ENCODE measurements around the gene SPATA45.
"Not testable (repeated sequence)": the region's sequence is repeated elsewhere in the genome, so short reads cannot be mapped to it uniquely, and the experiment has no call there.

Gene SPATA45

DNA sequence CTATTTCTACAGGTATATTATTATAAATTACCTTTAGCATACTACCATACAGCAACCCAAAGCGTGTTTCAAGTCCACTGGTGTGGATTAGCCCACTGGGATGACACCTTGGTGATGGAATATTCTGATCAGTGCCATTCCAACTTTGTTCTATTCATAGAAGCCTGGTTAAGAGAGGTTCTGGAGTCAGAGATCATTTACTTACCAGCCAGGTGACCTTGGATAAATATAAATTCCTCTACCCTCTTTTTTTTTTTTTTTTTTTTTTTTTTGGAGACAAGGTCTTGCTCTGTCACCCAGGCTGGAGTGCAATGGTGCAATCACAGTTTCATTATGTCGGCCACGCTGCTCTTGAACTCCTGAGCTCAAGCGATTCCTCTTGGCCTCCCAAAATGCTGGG, at the start of gene SPATA45:
TSS of gene SPATA45 (minus strand) at position 101 of the 400 bp plus-strand sequence. CDS start 11,500 bp downstream, outside the sequence.
- DNase-seq = no peak

DNA sequence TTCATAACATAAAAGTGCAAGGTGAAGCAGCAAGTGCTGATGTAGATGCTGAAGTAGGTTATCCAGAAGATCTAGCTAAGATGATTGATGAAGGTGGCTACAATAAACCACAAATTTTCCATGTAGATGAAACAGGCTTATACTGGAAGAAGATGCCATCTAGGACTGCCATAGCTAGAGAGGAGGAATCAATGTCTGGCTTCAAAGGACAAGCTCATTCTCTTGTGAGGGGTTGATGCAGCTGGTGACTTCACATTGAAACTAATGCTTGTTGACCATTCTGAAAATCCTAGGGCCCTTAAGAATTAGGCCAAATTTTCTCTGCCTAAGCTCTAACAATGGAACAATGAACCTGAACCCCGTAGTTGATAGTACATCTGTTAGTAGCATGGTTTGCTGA, 44.7 kb upstream of the SPATA45 start:
- DNase-seq = no peak

DNA sequence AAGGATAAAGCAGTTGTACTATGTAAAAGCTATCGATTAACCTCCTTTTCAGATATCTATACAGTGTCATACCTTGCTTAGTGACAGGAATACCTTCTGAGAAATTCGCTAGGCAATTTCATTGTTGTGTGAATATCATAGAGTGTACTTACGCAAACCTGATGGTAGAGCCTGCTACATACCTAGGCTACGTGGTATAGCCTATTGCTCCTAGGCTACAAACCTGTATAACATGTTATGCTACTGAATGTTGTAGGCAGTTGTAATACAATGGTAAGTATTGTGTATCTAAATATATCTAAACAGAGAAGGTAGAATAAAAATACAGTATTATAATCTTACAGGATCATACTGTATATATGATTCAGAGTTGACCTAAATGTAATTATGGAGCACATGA, 37.1 kb upstream of the SPATA45 start:
- DNase-seq = no peak

DNA sequence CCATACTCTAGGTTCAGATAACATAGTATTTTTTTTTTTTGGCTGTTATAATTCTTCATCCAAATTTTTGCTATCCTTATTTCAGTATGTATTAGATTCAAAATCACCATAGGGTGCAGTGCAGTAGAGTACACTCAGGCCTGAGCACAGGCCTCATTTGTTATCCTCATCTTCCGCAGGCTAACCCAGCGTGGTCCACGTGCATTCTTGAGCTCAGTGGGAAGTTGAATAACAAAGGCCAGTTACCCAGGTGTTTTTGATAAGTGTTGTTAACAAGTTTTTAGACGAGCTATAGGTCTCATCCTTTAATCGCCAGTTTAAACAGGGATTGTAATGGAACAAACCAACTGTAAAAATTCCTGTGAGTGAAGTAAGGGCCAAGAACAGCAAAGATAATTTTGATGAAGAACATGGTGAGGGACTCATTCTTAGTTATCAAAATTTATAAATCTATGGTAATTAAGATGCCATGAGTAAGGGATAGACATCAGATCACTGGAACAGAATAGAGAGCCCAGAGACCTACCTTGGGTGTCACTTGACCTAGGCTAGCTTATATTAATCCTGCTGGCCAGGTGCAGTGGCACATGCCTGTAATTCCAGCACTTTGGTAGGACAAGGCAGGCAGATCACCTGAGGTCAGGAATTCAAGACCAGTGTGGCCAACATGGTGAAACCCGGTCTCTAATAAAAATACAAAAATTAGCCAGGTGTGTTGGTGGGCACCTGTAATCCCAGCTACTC, 32.7 kb upstream of the SPATA45 start:
- no peak for DNase-seq

DNA sequence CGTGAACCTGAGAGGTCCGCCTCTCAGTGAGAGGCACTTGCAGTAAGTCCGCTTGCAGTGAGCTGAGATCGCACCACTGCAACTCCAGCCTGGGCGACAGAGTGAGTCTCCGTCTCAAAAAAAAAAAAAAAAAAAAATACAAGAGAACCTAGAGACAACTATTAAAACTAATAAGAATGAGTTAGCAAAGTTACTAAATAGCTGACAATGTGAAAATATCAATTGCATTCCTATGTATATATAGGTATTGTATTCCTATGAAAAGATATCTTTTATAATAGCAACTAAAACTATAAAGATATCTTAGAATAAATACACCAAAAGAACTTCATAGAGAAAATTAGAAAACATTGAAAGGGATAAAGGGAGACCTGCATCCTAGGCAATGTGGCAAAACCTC, 31.0 kb upstream of the SPATA45 start:
- DNase-seq = no peak

DNA sequence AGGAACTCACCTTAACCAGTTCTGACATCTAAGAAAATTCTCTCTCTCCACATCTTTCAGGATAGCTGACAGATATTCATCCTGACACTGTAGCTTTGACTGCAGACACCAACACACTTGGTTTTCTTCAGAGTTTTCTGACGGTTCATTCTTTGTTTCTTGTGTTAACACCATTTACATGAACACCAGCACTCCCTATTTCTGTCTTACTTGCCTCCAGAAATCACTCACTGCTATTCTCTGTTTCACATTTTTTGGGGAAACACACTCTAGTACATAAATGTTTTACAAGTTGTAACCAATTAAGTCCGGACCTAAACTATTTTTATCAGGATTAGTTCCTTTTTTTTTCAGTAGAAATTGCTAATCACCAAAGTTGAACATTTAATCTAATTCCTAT, 26.1 kb upstream of the SPATA45 start:
- DNase-seq = no peak

DNA sequence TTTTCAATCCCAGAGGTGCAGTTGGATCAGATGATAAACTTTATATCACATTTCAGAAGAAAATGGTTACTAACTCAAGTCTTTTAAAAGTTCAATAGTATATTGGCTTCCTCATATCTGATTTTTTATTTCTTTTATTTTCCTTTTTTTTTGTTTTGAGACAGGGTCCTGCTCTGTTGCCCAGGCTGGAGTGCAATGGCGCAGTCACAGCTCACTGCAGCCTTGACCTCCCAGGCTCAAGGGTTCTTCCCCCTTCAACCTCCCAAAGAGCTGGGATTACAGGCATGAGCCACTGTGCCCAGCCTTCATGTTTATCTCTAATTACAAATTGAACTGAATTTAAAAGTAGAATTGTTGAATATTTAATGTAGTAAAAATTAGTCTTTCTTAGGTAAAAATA, 24.5 kb upstream of the SPATA45 start:
- DNase-seq = no peak

DNA sequence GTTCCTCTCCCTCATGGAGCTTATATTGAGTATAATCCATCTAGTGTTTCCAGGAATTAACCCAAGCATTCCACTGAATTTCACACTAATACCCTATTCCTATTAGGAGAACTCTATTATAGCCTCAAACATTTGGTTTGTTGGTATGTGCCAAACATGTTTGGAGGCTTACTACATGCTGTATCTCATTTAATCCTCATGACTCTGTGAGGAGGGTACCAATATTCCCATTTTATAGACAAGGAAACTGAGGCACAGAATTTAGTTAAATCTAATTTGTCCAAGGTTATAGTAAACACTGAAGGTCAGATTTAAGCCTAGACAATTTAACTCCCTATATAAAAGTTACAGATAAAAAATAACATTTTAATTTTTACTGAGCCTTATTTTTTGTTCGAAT, 19.7 kb upstream of the SPATA45 start:
- no peak for DNase-seq

DNA sequence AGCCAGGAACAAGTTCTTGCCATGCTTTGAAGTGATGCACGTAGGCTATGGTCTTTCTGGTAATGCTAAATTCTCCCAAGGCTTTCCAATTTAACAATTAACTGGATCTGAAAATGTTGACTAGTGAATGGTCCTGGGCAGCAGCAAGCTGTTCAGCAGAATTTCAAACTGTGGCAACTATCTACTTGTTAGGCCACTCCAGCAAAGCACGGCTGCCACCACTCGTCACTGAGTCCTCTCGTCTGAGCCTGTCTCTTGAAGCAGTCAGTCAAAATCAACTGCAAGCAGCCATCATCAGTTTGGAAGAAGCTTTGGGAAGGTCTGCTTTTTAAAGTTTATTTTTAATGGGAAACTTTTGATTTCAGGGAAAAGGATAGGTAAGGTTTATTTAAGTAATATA, 16.8 kb upstream of the SPATA45 start:
- no peak for DNase-seq

DNA sequence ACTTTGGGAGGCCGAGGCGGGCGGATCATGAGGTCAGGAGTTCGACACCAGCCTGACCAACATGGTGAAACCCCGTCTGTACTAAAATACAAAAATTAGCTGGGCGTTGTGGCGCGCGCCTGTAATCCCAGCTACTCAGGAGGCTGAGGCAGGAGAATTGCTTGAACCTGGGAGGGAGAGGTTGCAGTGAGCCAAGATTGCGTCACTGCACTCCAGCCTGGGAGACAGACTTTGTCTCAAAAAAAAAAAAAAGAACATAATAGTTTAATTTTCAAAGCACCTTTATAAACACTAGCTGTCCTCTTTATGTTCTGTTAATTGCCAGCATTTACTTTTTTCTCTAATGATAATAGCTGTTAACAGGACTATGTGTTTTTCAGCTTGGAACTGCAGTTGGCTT, 15.9 kb upstream of the SPATA45 start:
- not testable (repeated sequence) for DNase-seq

DNA sequence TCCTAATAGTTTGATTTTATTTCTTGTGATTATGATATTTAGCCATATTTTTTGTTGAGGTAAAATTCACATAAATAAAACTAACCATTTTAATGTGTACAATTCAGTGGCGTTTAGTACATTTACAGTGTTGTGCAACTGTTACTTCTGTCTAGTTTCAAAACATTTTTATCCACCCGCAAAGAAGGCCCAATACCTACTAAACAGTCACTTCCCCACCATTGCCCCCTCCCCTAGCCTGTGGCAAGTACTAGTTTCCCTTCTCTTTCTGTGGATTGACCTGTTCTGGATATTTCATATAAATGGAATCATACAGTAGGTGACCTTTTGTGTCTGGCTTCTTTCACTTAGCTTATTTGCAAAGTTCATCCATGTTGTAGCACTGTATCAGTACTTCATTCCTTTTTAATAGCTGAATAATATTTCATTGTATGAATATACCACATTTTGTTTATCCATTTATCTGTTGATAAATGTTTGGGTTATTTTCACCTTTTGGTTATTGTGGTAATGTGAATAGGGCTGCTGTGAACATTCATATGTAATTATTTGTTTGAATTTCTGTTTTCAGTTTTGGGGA, 14.8 kb upstream of the SPATA45 start:
- DNase-seq = no peak

DNA sequence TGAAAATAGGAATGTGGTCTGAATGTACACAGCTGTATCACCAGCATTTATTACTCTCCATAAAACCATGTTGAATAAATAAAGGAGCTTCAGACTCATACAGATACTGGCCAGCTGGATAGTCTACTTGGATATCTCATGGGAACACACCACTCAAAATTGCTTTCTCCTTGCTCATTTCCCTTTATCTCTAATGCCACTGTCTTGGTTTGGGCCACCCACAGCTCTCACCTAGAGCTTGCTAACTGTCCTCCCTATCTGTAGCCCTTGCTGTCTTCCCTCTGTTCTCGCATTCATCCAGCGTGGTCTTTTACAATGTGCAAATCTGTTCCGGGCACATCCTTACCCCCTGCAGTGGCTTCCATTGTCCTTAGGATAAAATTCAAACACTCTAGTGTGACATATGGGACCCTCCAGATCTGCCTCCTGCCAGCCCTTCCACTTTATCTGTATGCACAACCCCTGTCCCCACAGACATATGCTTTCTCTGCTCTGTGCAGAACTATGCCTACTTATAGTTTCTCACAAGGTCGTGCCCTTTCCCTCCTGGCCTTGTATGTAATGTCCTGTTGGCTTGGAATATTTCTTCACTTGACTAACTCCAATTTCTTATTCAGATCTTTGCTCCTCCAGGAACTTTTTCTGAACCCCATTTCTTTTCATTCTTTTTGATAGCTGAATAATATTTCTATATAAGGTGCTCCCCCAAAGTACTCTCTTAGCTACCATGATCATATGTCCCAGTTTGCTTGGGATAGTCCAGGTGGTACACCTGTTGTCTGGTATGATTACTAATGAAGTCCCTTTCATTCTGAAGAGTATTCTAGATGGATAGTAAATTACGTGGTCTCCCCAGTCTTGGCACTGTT, 13.5 kb upstream of the SPATA45 start:
- no peak for DNase-seq

DNA sequence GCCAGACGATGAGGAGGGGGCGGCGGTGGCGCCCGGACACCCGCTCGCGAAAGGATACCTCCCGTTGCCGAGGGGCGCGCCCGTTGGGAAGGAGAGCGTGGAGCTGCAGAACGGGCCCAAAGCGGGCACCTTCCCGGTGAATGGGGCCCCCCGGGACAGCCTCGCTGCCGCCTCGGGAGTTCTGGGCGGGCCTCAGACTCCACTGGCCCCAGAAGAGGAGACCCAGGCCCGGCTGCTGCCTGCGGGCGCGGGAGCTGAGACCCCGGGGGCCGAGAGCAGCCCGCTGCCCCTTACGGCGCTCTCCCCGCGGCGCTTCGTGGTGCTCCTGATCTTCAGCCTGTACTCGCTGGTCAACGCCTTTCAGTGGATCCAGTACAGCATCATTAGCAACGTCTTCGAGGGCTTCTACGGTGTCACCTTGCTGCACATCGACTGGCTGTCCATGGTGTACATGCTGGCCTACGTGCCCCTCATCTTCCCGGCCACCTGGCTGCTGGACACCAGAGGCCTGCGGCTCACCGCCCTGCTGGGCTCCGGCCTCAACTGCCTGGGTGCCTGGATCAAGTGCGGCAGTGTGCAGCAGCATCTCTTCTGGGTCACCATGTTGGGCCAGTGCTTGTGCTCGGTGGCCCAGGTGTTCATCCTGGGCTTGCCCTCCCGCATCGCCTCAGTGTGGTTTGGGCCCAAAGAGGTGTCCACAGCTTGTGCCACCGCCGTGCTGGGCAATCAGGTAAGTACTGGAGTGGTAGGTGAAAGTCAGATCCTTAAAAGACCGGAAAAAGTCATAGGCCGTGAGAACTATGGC, 11.2 kb upstream of the SPATA45 start:
- peak; percentile 35 for DNase-seq

DNA sequence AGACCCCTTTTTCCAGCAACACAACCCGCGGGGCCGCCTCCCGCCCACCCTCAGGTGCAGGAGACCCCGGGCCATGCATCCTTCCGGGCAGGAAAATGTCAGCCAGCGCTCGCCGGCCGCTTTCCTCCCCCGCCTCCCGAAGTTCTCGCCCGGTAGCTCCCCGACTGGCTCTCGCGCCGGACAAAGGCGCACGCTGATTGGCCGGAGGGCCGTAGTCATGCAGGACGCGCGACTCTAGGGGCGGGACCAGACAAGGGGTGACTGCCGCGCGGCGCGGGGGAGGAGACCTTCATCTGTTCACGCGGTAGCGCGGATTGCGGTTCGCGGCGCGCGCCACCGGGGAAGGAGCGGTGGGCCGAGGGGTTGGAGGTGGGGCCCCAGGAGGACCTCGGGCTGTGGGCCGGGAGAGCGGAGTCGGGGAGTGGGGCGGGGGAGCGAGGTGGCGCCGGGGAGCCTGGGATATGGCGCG, 10.6 kb upstream of the SPATA45 start, which contains the start of gene FLVCR1:
TSS of gene FLVCR1 (plus strand) at position 284 of the 469 bp plus-strand sequence. CDS start at position 462, 178 bp downstream.
- DNase-seq = peak; percentile 99

DNA sequence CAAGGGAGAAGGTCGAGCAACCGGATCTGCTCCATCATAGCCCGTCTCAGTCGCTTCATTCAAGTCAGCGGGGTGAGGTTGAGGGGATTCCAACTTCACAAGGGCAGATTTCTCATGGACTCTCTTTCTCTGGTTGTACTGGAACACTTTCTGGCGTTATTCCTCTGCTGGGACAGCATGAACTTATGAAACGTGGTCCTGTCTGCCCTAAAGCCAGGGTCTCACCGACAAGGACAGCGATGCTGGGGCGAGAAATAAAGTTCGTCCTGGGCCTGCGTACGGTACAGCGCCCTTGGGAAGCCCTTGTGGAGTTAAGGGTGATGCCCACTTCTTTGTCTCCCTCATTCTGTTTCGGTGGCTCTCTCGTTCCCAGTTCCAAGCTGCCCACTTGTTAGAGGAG, 9.3 kb upstream of the SPATA45 start:
- no peak for DNase-seq

DNA sequence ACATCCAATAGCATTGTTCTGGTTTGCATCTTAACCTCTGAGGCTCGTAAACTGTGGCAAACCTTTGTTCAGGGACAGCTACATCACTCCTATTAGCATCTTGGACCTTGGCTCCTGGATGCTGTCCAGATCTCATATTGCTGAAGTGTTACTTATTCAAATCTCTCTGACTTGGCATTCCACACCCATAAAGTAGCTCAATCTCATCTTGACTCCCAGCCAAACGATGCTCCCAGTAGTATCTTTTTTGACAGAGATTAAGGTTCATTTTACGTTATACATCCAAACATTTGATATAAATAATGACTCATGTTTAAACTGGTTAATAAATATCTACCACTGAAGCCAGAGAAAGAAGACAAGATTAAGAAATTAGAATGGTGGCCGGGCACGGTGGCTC, 6.2 kb upstream of the SPATA45 start:
- DNase-seq = no peak

DNA sequence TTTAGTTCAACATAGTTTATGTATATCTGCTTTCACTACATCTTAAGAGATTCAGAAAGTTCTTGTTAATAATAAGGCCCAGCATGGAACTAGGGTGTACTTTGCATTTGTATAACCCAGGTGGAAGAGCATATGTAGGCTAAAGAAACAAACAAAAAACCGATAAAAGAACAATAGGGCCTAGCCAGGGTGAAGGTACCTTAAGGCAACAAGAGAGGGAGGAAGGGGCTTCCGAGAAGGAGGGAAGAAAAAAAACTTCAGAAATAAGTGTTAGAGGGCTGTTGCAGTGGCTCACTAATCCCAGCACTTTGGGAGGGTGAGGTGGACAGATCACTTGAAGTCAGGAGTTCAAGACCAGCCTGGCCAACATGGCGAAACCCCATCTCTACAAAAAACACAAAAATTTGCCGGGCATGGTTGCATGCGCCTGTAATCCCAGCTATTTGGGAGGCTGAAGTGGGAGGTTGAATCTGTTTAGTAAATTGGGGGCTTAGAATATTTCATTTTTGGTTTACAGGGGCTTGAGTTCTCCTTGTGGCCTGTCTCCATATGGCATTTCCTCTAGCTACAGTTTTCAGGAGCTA, 4.7 kb upstream of the SPATA45 start:
- DNase-seq = no peak

DNA sequence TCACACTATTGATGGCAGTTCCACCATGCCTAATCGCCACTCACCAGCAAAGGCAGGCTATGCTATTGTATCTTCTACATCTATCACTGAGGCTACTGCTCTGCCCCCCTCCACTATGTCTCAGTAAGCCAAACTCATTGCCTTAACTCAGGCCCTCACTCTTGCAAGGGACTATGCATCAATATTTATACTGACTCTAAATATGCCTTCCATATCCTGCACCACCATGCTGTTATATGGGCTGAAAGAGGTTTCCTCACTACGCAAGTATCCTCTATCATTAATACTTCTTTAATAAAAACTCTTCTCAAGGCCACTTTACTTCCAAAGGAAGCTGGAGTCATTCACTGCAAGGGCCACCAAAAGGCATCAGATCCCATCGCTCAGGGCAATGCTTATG, 2.9 kb downstream of the SPATA45 start:
- not testable (repeated sequence) for DNase-seq

DNA sequence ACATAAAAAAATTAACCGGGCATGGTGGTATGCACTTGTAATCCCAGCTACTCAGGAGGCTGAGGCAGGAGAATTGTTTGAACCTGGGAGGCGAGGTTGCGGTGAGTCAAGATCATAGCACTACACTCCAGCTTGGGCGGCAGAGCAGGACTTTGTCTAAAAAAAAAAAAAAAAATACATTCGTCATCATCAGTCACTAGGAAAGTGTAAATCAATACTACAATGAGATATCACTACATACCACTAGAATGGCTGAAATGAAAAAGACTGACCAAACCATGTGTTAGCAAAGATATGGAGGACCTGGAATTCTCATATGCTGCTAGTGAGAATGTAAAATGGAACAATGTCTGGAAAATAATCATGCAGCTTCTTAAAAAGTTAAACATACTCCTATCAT, 9.3 kb downstream of the SPATA45 start:
- no peak for DNase-seq

DNA sequence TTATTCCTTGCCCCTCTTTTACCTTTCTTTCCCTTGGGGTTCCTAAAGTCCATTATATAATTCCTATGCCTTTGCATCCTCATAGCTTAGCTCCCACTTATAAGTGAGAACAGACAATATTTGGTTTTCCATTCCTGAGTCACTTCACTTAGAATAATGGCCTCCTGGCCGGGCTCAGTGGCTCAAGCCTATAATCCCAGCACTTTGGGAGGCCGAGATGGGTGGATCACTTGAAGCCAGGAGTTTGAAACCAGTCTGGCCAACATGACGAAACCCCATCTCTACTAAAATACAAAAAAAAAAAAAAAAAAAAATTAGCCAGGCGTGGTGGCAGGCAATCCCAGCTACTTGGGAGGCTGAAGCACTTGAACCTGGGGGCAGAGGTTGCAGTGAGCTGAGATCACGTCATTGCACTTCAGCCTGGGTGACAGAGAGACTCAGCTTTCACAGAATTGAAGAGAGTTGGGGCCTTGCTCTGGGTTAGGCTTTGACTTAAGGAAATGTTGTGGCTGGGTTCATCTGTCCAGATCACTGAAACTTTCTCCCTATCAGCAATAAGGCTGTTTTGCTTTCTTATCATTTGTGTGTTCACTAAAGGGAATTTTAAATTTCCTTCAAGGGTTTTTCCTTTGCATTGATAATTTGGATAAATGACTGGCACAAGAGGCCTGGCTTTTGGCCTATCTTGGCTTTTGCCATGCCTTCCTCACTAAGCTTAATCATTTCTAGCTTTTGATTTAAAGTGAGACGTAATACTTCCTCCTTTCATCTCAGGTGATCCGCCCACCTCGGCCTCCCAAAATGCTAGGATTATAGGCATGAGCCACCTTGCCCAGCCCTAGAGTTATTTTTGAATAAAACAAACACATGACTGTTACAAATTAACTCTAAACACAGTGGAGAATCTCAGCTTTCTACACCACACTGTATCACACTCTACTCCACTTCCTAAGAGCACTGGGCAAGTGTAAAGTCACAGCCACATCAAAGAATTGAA, 13.9 kb downstream of the SPATA45 start:
- not testable (repeated sequence) for DNase-seq

DNA sequence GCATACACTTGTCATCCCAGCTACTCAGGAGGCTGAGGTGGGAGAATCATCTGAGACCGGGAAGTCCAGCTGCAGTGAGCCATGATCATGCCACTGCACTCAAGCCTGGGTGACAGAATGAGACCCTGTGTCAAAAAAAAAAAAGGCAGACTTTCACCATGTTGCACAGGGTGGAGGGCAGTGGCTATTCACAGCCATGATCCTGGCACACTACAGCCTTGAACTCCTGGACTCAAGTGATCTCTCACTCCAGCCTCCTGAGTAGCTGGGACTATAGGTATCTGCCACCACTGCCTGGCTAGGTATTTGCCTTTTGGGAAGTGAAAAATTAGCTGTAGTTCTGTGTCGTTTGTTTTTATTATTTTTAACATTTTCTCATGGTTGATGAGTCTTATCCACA, 19.1 kb downstream of the SPATA45 start:
- no peak for DNase-seq

All from activated CD4-positive, alpha-beta T cell treated with anti-CD3 and anti-CD28 coated beads, Interleukin-2, Interleukin-6, amounts not matched to agents 100 ng/mL and 50 ng/mL, durations not matched to agents 16 hours and 8 hours (primary cell).